Measurements from ENCODE around the gene TIAM1.
A peak's percentile ranks its signal among the peaks of the same experiment; 100 is the strongest.

The TIAM1 gene

GRCh38 chr21:31337996-31338907 lies 5.8 kb downstream of the TIAM1 start:
- no peak for TF ChIP-seq CTCF (conservative IDR thresholded peaks at IDR 0.05)
- H3K27ac ChIP-seq, result peak overlapping the region; percentile 73

GRCh38 chr21:31337086-31337485 lies 7.0 kb downstream of the TIAM1 start:
- no peak for TF ChIP-seq CTCF (conservative IDR thresholded peaks at IDR 0.05)
- H3K27ac ChIP-seq, result peak overlapping the region; percentile 73

- H3K27ac ChIP-seq, result peak overlapping the region; percentile 73
- no peak for TF ChIP-seq CTCF (conservative IDR thresholded peaks at IDR 0.05)
Observed at GRCh38 chr21:31336739-31337040, 7.4 kb downstream of the TIAM1 start.

GRCh38 chr21:31335957-31336738 lies 7.9 kb downstream of the TIAM1 start:
- peak overlapping the region; percentile 78; the same call in 1 of the 2 replicates for H3K27ac ChIP-seq
- TF ChIP-seq CTCF (conservative IDR thresholded peaks at IDR 0.05), result no peak

- H3K27ac ChIP-seq, result peak overlapping the region; percentile 78
- no peak for TF ChIP-seq CTCF (conservative IDR thresholded peaks at IDR 0.05)
Observed at GRCh38 chr21:31334648-31335121, 9.4 kb downstream of the TIAM1 start.

GRCh38 chr21:31332525-31332924 lies 11.5 kb downstream of the TIAM1 start:
- TF ChIP-seq CTCF (conservative IDR thresholded peaks at IDR 0.05), result no peak
- H3K27ac ChIP-seq, result no peak overlapping the region

GRCh38 chr21:31331231-31331630 lies 12.8 kb downstream of the TIAM1 start:
- TF ChIP-seq CTCF (conservative IDR thresholded peaks at IDR 0.05), result no peak
- H3K27ac ChIP-seq, result no peak overlapping the region

Measured in VCaP (cell line).